ENCODE data around the gene AGK.

DNA sequence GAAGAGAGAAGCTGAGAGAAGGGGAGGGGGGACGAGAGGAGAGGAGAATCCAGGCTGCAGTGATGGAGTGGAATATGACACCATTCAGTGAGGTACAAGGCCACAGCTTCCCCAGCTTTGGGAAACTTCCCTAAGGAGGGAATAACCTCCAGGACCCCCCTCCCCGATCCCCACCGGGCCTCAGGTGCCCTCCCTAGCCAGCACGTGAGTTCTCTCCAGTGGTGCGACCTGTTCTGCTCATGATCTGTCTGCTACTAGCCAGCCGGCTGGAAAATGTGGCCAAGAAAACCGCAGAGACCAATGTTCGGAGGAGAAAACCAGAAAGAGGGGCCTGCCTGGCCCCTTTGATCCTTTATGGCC lies 39.9 kb upstream of the AGK start:
- TF ChIP-seq POLR2A (IDR thresholded peaks at IDR 0.05), result no peak
- TF ChIP-seq, protein P1, sequence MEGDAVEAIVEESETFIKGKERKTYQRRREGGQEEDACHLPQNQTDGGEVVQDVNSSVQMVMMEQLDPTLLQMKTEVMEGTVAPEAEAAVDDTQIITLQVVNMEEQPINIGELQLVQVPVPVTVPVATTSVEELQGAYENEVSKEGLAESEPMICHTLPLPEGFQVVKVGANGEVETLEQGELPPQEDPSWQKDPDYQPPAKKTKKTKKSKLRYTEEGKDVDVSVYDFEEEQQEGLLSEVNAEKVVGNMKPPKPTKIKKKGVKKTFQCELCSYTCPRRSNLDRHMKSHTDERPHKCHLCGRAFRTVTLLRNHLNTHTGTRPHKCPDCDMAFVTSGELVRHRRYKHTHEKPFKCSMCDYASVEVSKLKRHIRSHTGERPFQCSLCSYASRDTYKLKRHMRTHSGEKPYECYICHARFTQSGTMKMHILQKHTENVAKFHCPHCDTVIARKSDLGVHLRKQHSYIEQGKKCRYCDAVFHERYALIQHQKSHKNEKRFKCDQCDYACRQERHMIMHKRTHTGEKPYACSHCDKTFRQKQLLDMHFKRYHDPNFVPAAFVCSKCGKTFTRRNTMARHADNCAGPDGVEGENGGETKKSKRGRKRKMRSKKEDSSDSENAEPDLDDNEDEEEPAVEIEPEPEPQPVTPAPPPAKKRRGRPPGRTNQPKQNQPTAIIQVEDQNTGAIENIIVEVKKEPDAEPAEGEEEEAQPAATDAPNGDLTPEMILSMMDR (IDR thresholded peaks at IDR 0.05), result no peak

All from Peyer's patch (tissue), 4 donors.